Esophagus muscularis mucosa (tissue), 4 donors: ENCODE measurements around the gene MTUS2. TPM values are rescaled to one million over a fixed set of nuclear protein-coding genes. Genes with fewer than 3 reads are reported as not detected.

Experiments used
- DNase-seq: peaks from one replicate; pipeline ENCODE4 v3.0.0-alpha.2; 2017; ENCODE audit errors: extremely low spot score
- H3K27ac ChIP-seq, 4 donors: fragments of 200-600 bp; sonication (generic); replicated peaks in 1 of 4; 1 replicate in 3 of 4; 2 replicates in 1 of 4; pipeline ENCODE4 v1.5.1; 2016 to 2019; ENCODE audit warnings: mild to moderate bottlenecking in 1 of 4
- H3K27me3 ChIP-seq, 4 donors: fragments of 200-600 bp; sonication (generic); one replicate each; pipeline versions ENCODE4 v1.5.1 to v1.6.0; 2016 to 2019
- H3K36me3 ChIP-seq, 4 donors: fragments of 200-600 bp; sonication (generic); one replicate each; pipeline ENCODE4 v1.5.1; 2016 to 2019
- H3K4me1 ChIP-seq, 4 donors: fragments of 200-600 bp; sonication (generic); one replicate each; pipeline ENCODE4 v1.5.1; 2016 to 2019
- H3K4me3 ChIP-seq, 4 donors: fragments of 200-600 bp; sonication (generic); 1 replicate in 2 of 4; 2 replicates in 2 of 4; pipeline ENCODE4 v1.5.1; 2016 to 2019; ENCODE audit warnings: mild to moderate bottlenecking in 4 of 4, moderate library complexity in 1 of 4
- H3K9me3 ChIP-seq, 4 donors: fragments of 200-600 bp; sonication (generic); 1 replicate in 3 of 4; 2 replicates in 1 of 4; pipeline ENCODE4 v1.5.1; 2016 to 2019
- EP300 ChIP-seq: sonication (generic); formaldehyde crosslinking; IDR thresholded peaks from one replicate; pipeline ENCODE4 v1.6.1; 2017; ENCODE audit warnings: antibody characterized with exemption
- POLR2A ChIP-seq: fragments of 450-650 bp; IDR thresholded peaks from one replicate; pipeline ENCODE4 v1.6.1; 2017; ENCODE audit warnings: antibody characterized with exemption, moderate library complexity, mild to moderate bottlenecking, low read depth
- POLR2AphosphoS5 ChIP-seq, 2 donors: sonication (generic); formaldehyde crosslinking; IDR thresholded peaks; one replicate each; pipeline ENCODE4 v1.6.1; 2017; ENCODE audit warnings: antibody characterized with exemption in 2 of 2
- WGBS: methylation state at CpG from one replicate; pipeline ENCODE4 v1.1.5; 2018; 5-methylcytosine and 5-hydroxymethylcytosine counted together
- intact Hi-C: fragments of 100-400 bp; cut with DNase I; formaldehyde crosslinking; loops from one replicate; pipeline ENCODE4 v1.15.1; 2023
- total RNA-seq, 4 donors: library from RNA; depleted of rRNA; stranded (reverse); fragments of >200 nt; gene quantifications; one replicate each; pipeline versions ENCODE4 v1.1.0 to v1.2.1, GENCODE V29; 2016
- TF ChIP-seq, protein P1 (sequence below), 3 experiments: fragments of 200-600 bp in 2 of 3; fragments of 450-650 bp in 1 of 3; sonication (generic) in 2 of 3; IDR thresholded peaks; one replicate each; pipeline ENCODE4 v1.5.1; 2017 to 2019; ENCODE audit warnings: antibody characterized with exemption in 3 of 3, mild to moderate bottlenecking in 2 of 3, moderate library complexity in 1 of 3

Gene MTUS2
- total RNA-seq, 4 donors from 2014 or later = 7.1 to 46.2 (median 12.8) TPM

DNA sequence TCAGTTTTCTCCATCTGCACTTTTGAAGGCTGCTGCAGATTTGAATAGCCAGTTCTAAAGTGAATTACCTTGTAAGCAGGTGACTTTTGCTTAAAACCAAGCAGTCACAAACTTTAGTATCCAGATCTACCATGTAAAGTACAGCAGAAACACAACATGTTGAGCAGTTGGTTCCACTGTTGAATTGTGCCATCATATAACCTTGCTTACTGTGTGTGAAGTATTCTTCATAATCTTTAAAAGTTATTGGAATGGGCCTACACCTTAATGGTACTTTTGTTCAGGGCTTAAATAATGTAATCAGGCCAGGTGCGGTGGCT lies 23.2 kb upstream of the MTUS2 start:
- intact Hi-C loops = loop anchor here (5.0 kb wide), 2 partner anchors 120 to 470 kb away; no protein-coding TSS in a partner anchor
- DNase-seq = no peak
- Histone ChIP-seq H3K9me3 (no peaks in the 10 kb centered on the region), H3K27me3 (peaks cover 0 to 31% (median 0%) of the 10 kb centered on the region in 4 donors), H3K4me3 (no peak overlapping the region), H3K27ac (no peak overlapping the region), H3K36me3 (no peaks in the 10 kb centered on the region), H3K4me1 (peaks cover 0 to 7% (median 5%) of the 10 kb centered on the region in 4 donors)
- TF ChIP-seq POLR2A = no peak
- TF ChIP-seq, protein P1, sequence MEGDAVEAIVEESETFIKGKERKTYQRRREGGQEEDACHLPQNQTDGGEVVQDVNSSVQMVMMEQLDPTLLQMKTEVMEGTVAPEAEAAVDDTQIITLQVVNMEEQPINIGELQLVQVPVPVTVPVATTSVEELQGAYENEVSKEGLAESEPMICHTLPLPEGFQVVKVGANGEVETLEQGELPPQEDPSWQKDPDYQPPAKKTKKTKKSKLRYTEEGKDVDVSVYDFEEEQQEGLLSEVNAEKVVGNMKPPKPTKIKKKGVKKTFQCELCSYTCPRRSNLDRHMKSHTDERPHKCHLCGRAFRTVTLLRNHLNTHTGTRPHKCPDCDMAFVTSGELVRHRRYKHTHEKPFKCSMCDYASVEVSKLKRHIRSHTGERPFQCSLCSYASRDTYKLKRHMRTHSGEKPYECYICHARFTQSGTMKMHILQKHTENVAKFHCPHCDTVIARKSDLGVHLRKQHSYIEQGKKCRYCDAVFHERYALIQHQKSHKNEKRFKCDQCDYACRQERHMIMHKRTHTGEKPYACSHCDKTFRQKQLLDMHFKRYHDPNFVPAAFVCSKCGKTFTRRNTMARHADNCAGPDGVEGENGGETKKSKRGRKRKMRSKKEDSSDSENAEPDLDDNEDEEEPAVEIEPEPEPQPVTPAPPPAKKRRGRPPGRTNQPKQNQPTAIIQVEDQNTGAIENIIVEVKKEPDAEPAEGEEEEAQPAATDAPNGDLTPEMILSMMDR (IDR thresholded peaks at IDR 0.05) = no peak
- TF ChIP-seq POLR2AphosphoS5 (IDR thresholded peaks at IDR 0.05) = no peak
- no peak for TF ChIP-seq EP300
- WGBS = 93% methylated on average over 1 of the region's 1 CpG

DNA sequence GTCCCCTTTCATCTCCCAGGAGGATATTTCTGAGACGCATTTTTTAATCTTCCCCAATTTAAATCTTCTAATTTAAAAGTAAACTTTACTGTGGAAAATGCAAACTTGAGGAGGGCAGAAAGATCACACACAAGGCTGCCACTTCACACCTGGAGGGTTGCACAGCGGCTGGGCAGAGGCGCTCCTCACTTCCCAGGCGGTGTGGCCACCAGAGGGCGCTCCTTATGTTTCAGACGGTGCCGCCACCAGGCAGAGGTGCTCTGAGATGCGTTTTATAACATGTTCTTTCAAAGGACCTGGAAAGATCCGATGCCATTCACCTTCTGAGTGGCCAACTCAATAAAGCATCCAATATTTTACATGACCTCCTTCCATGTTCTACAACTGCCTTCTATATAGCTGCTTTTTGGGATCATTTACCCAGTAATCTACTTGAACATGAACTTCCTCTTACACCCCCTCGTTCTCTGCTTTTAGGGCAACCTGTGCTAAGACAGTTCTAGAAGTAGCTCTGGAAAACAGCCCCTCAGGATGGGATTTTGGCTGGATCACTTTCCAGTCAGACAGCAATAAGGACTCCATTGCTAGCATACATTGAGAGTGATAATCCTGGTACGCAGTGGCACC lies 14.8 kb upstream of the MTUS2 start:
- Histone ChIP-seq H3K27me3 (peaks cover 0 to 16% (median 0%) of the 10 kb centered on the region in 4 donors), H3K9me3 (peaks cover 0 to 17% (median 11%) of the 10 kb centered on the region in 4 donors), H3K4me3 (no peak overlapping the region), H3K27ac (no peak overlapping the region), H3K4me1 (no peaks in the 10 kb centered on the region), H3K36me3 (no peaks in the 10 kb centered on the region)
- WGBS = 61% methylated on average over 11 of the region's 11 CpGs
- no peak for DNase-seq
- TF ChIP-seq POLR2AphosphoS5 (IDR thresholded peaks at IDR 0.05) = no peak
- no peak for TF ChIP-seq EP300
- TF ChIP-seq POLR2A = no peak
- TF ChIP-seq, protein P1 (IDR thresholded peaks at IDR 0.05) = peak; percentile 39 to 51 (median 40)
- intact Hi-C loops = no loop called here

DNA sequence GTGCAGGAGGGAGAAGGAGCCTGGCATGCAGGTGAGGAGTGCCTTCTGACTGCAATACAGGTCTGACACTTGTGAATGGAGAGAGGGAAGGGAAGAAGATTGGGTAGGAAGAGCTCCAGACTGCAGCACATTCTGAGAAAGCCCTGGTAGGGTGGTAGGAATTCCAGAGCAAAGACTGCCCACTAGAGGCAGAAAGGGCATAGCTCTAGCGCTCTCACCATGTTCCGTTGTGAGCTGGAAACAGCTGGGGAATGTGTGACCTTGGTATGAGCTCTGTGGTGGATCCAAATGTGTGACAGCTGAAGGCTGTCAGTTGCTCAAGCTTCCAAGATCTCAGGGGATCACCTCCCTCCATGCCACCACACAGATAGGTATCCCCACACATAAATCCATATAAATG lies 2.9 kb upstream of the MTUS2 start:
- DNase-seq = no peak
- TF ChIP-seq, protein P1 (IDR thresholded peaks at IDR 0.05) = no peak
- TF ChIP-seq EP300 = no peak
- no peaks in the 10 kb centered on the region for H3K36me3 ChIP-seq
- 95% methylated on average over 2 of the region's 2 CpGs for WGBS
- H3K4me1 ChIP-seq = peaks cover 5 to 20% (median 17%) of the 10 kb centered on the region in 4 donors
- no peak overlapping the region for H3K27ac ChIP-seq
- peaks cover 0 to 6% (median 0%) of the 10 kb centered on the region in 4 donors for H3K9me3 ChIP-seq
- H3K27me3 ChIP-seq = peaks cover 0 to 39% (median 0%) of the 10 kb centered on the region in 4 donors
- intact Hi-C loops = no loop called here
- H3K4me3 ChIP-seq = no peak overlapping the region

DNA sequence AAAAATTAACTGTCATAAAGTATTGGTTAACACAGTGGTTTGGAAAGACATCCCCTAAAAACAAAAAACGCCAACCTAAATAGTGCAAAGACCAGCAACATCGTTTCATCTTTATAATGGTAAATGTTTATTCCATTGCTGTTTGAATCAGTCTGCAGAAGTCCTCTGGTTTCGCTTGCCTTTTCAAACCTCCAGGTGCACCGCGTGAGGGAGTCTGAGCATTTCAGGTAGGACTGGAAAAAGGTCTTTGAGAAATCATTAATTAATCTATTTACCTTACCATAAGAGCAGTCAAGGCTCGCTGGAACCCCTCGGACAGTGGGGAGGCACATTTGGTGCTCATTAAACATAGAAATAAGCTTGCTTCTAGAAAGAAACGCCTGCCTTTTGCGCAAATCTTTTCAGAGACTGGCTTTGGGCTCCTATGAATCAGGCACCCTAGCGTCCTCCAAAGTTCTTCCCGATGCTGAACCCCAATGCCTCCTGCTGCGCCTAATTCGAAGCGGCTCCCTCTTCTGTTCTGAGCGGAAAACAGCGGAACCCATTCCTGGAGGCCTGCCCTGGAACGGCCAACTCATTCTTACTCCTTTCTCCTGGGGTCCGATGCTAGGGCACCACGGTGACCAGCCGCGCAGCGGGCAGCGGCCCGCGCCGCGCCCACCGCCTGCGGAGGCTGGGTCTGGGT lies 951 bp upstream of the MTUS2 start:
- Histone ChIP-seq H3K27ac (peak overlapping the region in 1 of 4 donors; percentile 34), H3K4me3 (peak overlapping the region; percentile 57 to 70 (median 62)), H3K4me1 (peaks cover 5 to 20% (median 17%) of the 10 kb centered on the region in 4 donors), H3K36me3 (no peaks in the 10 kb centered on the region), H3K9me3 (peaks cover 0 to 6% (median 0%) of the 10 kb centered on the region in 4 donors), H3K27me3 (peaks cover 0 to 46% (median 0%) of the 10 kb centered on the region in 4 donors)
- no peak for TF ChIP-seq EP300
- TF ChIP-seq, protein P1 (IDR thresholded peaks at IDR 0.05) = no peak
- TF ChIP-seq POLR2AphosphoS5 (IDR thresholded peaks at IDR 0.05) = no peak
- TF ChIP-seq POLR2A = no peak
- WGBS = 11% methylated on average over 16 of the region's 29 CpGs
- DNase-seq = peak; percentile 75
- intact Hi-C loops = no loop called here
